Adipose tissue (tissue), 3 donors: ENCODE results near the gene MAP1LC3C. TPM values are rescaled to one million over a fixed set of nuclear protein-coding genes. Genes with fewer than 3 reads are reported as not detected.
"Not testable (repeated sequence)": the region's sequence is repeated elsewhere in the genome, so short reads cannot be mapped to it uniquely, and the experiment has no call there.

Source experiments
- H3K27ac ChIP-seq: one replicate; pipeline ENCODE4 v1.5.1; 2013; ENCODE audit warnings: low read depth, low read length
- WGBS, 3 donors: extraction: QIAGEN DNeasy Blood & Tissue Kit; methylation state at CpG; one replicate each; pipeline ENCODE4 v1.1.7; 2013; 5-methylcytosine and 5-hydroxymethylcytosine counted together
- polyA plus RNA-seq, 3 donors: library from polyadenylated mRNA; stranded (reverse); fragments of 200-250 nt; gene quantifications; one replicate each; pipeline ENCODE4 v1.2.3, GENCODE V29; 2013
- donor health status: healthy with polysubstance abuse.
- donor health status: Bipolar disorder and iron deficiency.
- donor health status: healthy.

Gene MAP1LC3C
- polyA plus RNA-seq, 3 donors = 0.59 to 19.1 (median 5.7) TPM

DNA sequence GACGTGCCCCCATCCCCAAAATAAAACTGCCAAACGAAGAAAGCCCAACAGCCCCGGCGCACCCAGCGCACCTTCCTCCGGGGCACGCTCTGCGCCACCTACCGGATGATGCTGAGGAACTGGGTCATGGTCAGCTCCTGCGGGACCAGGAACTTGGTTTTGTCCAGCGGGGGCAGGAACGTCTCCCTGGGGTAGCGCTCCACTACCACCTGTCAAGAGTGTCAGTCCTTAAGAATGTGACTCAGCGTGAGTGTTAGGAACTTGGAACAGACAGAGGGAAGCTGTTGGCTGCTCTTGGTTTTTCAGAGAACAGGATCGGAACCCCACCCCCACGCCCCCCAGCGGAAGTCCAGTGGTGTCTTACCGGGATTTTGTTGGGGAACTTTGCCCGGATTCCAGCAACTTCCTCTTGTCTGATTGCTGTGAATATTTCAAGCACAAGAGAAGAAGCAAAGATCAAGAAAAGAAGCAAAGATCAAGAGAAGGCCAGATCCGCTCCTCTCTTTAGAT, 431 bp downstream of the MAP1LC3C start:
- 5 to 9% (median 9%) methylated on average over 20 of the region's 20 CpGs for WGBS, 3 donors
- no peak overlapping the region for H3K27ac ChIP-seq

- no peak overlapping the region for H3K27ac ChIP-seq
- 73 to 82% (median 78%) methylated on average over 12 of the region's 12 CpGs for WGBS, 3 donors
These were observed 1.4 kb downstream of the MAP1LC3C start for GRCh38 chr1:241997401-241997998.

DNA sequence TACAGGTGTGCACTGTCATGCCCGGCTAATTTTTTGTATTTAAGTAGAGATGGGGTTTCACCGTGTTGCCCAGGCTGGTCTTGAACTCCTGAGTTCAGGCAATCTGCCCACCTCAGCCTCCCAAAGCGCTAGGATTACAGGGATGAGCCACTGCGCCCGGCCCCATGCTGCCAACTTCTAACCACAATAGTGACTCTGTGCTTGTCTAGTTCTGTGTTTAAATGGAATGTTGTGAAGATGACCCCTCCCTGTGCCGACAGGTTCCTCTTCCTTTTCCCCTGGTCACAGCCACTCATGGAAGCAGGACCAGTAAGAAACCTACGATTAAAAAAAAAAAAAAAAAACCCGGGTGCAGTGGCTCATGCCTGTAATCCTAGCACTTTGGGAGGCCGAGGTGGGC, 4.7 kb downstream of the MAP1LC3C start:
- H3K27ac ChIP-seq = no peak overlapping the region
- WGBS, 3 donors = 80 to 90% (median 87%) methylated on average over 7 to 9 of the region's 9 CpGs

- H3K27ac ChIP-seq = no peak overlapping the region
- WGBS, 3 donors = 86 to 94% (median 89%) methylated on average over 5 of the region's 5 CpGs
These were observed 6.2 kb downstream of the MAP1LC3C start for GRCh38 chr1:241992734-241993133.

- WGBS, 3 donors = 52 to 64% (median 57%) methylated on average over 10 of the region's 10 CpGs
- H3K27ac ChIP-seq = no peak overlapping the region
These were observed 8.9 kb downstream of the MAP1LC3C start for GRCh38 chr1:241990040-241990439.

GRCh38 chr1:241988389-241988930, 10.4 kb downstream of the MAP1LC3C start:
- 61 to 77% (median 68%) methylated on average over 10 of the region's 10 CpGs for WGBS, 3 donors
- H3K27ac ChIP-seq = not testable (repeated sequence)

DNA sequence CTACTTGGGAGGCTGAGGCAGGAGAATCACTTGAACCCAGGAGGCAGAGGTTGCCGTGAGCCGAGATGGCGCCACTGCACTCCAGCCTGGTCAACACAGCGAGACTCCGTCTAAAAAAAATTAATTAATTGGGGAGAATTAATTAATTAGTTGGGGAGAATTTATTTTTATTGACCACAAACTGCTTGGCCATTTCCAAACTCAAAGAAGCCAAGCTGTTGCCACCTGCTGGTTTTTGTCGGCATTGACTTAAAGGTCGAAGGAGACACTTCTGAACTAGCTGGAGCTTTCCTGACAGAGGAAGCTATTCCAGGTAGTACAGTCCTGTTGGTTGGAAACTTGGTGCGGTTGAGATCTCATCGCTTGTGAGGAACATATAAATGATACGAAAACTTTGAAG, 13.1 kb downstream of the MAP1LC3C start:
- 65 to 78% (median 78%) methylated on average over 10 of the region's 10 CpGs for WGBS, 3 donors
- no peak overlapping the region for H3K27ac ChIP-seq

GRCh38 chr1:241979926-241980325, 19.0 kb downstream of the MAP1LC3C start:
- no peak overlapping the region for H3K27ac ChIP-seq
- 80 to 94% (median 81%) methylated on average over 1 of the region's 1 CpG for WGBS, 3 donors

- H3K27ac ChIP-seq = no peak overlapping the region
- 92 to 94% (median 93%) methylated on average over 18 of the region's 18 CpGs for WGBS, 3 donors
These were observed 19.8 kb downstream of the MAP1LC3C start for GRCh38 chr1:241979071-241979470.

DNA sequence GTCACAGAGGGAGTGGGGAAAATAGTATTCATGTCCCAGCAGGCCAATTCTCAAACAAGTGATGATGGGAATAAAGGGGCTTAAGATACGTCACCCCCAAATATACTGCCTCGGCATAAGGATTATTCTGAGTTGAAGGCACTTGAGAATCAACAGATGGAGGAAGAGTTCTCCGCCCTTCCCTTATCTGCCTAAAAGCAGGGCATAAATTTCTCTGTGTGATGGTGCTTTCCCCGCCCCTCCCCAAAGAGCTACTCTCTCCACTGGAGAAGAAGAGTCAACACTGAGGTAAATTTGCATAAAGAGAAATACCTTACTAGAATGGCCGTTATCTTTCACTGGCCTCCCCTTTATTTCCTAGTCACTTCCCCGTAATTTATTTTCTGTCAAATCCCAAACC, 22.7 kb downstream of the MAP1LC3C start:
- 67 to 68% (median 68%) methylated on average over 6 of the region's 6 CpGs for WGBS, 3 donors
- no peak overlapping the region for H3K27ac ChIP-seq

DNA sequence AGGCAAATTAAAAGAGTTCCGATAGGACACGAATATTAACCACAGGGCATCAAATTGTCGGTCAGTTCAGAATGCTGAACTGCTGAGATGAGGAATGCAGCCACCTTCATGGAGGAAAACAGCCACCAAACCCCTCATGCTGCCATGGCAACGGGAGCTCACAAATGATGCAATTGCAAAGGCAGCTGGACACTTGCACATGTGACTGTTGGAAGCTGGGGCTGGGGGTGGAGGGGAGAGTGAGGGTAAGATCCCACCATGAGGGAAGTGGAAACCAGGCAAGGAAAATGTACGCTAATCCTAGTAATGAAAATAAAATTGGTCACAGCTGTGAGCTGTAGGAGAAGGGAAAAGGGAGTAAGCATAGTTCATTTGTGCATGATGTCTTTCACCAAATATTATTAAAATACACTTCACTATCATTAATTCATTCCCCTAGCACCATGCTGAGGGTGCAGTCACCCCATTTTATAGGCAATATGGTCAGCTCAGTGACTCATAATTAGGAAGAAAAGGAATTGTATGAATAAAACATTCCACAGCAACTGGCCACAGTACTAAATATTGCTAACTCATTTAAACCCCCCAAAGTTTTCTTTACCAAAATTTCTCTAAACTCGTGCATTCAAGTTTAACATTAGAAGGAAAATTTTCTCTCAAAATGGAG, 26.1 kb downstream of the MAP1LC3C start:
- 45 to 67% (median 65%) methylated on average over 6 of the region's 6 CpGs for WGBS, 3 donors
- H3K27ac ChIP-seq = no peak overlapping the region

DNA sequence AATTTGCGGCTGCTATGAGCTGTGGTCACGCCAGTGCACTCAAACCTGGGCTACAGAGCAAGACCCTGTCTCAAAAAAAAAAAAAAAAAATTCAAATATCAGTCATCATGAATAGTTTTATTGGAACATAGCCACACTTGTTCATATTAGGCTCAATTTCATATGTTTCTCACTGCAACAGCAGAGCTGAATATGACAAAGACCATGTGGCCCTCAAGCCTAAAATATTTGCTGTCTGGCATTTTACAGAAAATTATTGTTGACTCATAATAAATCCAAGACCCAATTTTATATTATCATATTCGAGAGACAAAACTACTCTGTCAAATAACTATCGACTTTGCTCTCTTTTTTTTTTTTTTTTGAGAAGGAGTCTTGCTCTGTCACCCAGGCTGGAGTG, 30.3 kb downstream of the MAP1LC3C start:
- 42 to 70% (median 45%) methylated on average over 4 of the region's 4 CpGs for WGBS, 3 donors

DNA sequence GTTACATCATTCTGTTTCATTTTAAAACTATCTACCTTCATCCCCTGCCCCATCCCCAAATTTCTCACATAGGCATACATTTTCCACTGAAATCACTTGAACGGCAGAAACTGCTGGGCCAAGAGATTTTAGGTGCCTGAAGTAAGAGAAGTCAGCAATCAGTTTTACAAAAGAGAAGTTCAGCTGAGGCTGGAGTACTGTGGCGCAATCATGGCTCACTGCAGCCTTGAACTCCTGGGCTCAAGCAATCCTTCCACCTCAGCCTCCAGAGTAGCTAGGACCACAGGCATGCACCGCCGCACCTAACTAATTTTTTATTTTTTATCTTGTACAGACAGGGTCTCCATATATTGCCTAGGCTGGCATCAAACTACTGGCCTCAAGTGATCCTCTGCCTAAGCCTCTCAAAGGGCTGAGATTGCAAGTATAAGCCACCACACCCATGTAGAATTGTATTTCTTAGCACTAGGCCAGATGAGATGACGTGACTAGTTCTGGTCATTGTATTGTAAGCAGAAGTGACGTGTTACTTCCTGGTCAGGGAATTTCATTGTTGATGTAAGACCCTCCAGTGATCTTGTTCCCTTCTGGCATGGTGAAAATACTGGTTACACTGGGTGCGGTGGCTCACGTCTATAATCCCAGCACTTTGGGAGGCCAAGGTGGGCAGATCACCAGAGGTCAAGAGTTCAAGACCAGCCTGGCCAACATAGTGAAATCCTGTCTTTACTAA, 34.2 kb downstream of the MAP1LC3C start:
- H3K27ac ChIP-seq = no peak overlapping the region
- WGBS, 3 donors = 73 to 83% (median 74%) methylated on average over 8 of the region's 8 CpGs

More for the DNA sequence above, 30.3 kb downstream of the MAP1LC3C start:
- H3K27ac ChIP-seq = no peak overlapping the region

- H3K27ac ChIP-seq = no peak overlapping the region
These were observed 35.2 kb downstream of the MAP1LC3C start for GRCh38 chr1:241963722-241964121.

GRCh38 chr1:241962153-241962552, 36.7 kb downstream of the MAP1LC3C start:
- 48 to 88% (median 81%) methylated on average over 2 of the region's 2 CpGs for WGBS, 3 donors
- H3K27ac ChIP-seq = no peak overlapping the region

DNA sequence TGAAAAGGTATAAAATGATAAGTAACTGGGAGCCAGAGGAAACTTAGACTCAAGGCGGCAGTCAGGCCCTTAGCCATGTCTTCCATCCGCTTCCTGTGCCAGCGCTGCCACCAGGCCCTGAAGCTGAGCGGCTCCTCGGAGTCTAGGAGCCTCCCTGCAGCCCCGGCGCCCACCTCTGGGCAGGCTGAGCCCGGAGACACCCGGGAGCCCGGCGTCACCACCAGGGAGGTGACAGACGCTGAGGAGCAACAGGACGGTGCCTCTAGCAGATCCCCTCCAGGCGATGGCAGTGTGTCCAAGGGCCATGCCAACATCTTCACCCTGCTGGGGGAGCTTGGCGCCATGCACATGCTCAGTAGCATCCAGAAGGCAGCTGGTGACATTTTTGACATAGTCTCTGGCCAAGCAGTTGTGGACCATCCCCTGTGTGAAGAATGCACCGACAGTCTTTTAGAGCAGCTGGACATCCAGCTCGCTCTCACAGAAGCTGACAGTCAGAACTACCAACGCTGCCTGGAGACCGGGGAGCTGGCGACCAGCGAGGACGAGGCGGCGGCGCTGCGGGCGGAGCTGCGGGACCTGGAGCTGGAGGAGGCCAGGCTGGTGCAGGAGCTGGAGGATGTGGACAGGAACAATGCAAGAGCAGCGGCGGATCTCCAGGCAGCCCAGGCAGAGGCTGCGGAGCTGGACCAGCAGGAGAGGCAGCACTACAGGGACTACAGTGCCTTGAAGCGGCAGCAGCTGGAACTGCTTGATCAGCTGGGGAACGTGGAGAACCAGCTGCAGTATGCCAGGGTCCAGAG, 41.0 kb downstream of the MAP1LC3C start, which contains the start of gene BECN2:
TSS of gene BECN2 (plus strand) at position 76 of the 803 bp plus-strand sequence. CDS start at position 76, 0 bp downstream.
- H3K27ac ChIP-seq = no peak within 1 kb of the TSS
- 88 to 93% (median 90%) methylated on average over 33 of the region's 33 CpGs for WGBS, 3 donors

GRCh38 chr1:241950390-241950789, 48.5 kb downstream of the MAP1LC3C start:
- no peak overlapping the region for H3K27ac ChIP-seq
- 41 to 68% (median 66%) methylated on average over 5 of the region's 5 CpGs for WGBS, 3 donors

- 38 to 68% (median 59%) methylated on average over 6 of the region's 6 CpGs for WGBS, 3 donors
- H3K27ac ChIP-seq = no peak overlapping the region
These were observed 51.5 kb downstream of the MAP1LC3C start for GRCh38 chr1:241947354-241947753.
